Head of caudate nucleus (tissue), 42 donors: Measurements from ENCODE around the gene ATG10.
"Not testable (repeated sequence)": the region's sequence is repeated elsewhere in the genome, so short reads cannot be mapped to it uniquely, and the experiment has no call there.

Experiments
- DNase-seq, 42 donors: peaks; one replicate each; pipeline versions ENCODE4 v3.0.0 to v3.0.0-alpha.2; 2020 to 2021; ENCODE audit warnings: mixed read lengths in 7 of 42
- intact Hi-C: fragments of 100-400 bp; cut with DNase I; formaldehyde crosslinking; loops from one replicate; pipeline ENCODE4 v1.15.0; 2022

ATG10 gene

DNA sequence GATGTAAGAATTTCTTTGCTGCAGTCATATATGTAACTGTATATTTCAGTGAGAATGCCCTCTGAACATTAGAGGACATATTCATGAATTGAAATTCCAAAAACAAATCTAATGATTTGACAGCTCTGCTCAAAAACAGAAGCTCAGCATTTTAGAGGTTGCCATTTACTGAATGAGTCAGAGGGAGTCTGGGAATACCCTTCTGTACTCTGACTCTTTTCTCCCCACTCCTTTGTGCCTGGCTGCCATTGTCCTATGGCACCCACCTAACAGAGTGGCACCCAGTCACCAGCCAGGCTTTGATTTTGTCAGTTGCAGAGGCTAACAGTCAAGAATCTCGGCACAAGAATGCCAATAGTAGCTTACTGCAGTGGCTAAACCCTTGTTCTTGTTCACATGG lies 133.6 kb downstream of the ATG10 start:
- intact Hi-C loops: loop anchor here (10.0 kb wide), 2 partner anchors 59 to 131 kb away; partner anchors contain the start of gene ATG10
- DNase-seq: peak in 11 of 42 donors; percentile 5 to 44 (median 15)

DNA sequence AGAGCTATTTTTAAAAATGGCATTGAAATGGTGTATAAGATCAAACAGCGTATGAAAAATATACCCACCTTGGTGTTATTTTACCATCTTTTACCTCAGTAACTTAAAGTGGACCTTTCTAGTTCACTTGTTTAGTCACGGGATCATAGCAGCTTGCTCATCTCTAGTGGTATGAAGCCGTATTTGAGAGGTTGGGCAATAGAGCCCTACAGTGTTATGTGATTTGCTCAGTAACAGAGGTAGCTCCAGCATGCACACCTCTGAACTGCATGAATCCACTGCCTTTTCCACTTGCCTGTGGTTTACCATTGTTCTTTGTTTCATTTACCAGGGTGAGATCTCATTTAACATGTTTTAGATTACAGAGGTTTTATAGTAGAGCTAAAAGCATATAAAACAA lies 134.4 kb downstream of the ATG10 start:
- intact Hi-C loops: loop anchor here (10.0 kb wide), 2 partner anchors 59 to 131 kb away; partner anchors contain the start of gene ATG10
- DNase-seq: peak in 1 of 42 donors; percentile 8

DNA sequence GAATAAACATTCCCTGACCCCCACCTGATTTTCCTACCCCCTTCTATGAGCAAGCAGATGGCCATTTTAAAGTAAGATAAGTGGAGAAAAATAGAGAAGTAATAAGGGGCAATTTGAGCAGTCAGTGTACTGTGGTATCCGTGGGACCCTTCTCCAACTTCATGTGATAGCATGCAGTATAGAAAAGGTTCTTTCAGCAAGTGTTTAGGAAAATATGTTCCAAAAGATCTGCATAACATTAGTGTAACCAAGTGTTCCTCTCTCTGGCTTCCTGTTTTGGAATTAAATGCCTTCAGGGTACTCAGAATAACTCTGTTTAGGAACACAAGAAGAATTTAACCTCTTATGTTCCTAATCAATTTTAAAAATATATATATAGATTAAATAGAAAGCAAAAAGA lies 134.9 kb downstream of the ATG10 start:
- DNase-seq: no peak
- intact Hi-C loops: loop anchor here (10.0 kb wide), 2 partner anchors 58 to 132 kb away; partner anchors contain the start of gene ATG10

DNA sequence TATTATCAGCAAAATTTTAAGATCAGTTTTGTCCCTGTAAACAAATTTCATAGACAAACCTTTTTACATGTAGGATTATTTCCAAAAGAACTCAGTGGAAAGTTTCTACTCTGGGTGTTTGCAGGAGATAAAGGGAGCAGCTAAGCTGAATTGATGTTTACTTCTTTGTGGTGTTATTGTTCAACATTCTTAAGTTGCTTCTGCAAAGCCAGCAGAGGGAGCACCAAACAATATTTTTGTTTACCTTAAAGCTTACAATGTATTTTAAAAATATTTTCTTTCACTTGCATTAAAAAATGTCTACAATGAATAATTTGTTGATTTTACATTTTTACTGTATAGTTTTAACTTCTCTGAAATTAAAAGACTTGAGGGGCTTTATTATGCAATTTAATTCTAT lies 135.4 kb downstream of the ATG10 start:
- DNase-seq: peak in 3 of 42 donors; percentile 17 to 20 (median 18)
- intact Hi-C loops: loop anchor here (10.0 kb wide), 2 partner anchors 58 to 132 kb away; partner anchors contain the start of gene ATG10

DNA sequence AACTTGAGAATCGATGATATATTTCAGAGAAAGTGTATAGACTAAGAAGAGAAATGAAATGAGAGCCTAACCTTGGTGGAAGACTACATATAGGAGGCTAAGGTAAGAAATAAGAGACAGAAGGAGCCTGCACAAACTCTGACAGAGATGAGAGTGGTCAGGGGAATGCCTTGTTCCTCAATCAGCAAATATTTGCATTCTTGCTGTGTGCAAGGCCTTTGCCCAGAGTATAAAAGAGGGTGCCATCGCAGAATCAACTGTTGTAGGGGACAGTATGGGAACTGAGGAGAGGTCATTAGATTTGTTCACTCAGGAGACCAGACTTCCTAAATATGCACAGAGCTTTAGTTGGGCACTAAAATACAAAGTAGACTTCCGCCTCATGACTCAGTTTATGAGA lies 137.2 kb downstream of the ATG10 start:
- no peak for DNase-seq
- intact Hi-C loops: loop anchor here (10.0 kb wide), 2 partner anchors 56 to 134 kb away; partner anchors contain the start of gene ATG10

DNA sequence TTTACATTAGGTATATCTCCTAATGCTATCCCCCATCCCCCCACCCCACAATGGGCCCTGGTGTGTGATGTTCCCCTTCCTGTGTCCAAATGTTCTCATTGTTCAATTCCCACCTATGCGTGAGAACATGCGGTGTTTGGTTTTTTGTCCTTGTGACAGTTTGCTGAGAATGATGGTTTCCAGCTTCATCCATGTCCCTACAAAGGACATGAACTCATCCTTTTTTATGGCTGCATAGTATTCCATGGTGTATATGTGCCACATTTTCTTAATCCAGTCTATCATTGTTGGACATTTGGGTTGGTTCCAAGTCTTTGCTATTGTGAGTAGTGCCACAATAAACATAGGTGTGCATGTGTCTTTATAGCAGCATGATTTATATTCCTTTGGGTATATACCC lies 138.1 kb downstream of the ATG10 start:
- intact Hi-C loops: loop anchor here (10.0 kb wide), 2 partner anchors 55 to 135 kb away; partner anchors contain the start of gene ATG10
- DNase-seq: not testable (repeated sequence)

- no peak for DNase-seq
- intact Hi-C loops: no loop called here
Observed at GRCh38 chr5:82111191-82111590, 139.4 kb downstream of the ATG10 start.

GRCh38 chr5:82115858-82116257 lies 144.0 kb downstream of the ATG10 start:
- no peak for DNase-seq
- intact Hi-C loops: no loop called here

DNA sequence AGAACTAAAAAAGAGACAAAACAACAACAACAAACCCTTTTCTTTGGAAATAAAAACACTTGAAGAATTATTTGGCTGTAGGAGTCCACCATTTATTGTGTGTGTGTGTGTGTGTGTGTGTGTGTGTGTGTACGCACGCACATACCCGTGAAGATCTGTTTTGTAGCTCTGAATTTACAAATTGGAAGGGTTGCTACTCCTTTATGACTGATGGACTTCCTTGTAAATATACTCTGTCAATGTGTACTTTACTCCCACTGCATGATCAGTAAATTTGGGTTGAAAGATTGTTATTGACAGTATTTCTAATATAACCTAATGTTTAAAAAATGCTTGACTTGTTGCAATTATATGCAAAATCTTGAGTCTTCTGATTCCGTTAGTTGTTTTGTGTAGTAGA lies 148.1 kb downstream of the ATG10 start:
- no peak for DNase-seq

DNA sequence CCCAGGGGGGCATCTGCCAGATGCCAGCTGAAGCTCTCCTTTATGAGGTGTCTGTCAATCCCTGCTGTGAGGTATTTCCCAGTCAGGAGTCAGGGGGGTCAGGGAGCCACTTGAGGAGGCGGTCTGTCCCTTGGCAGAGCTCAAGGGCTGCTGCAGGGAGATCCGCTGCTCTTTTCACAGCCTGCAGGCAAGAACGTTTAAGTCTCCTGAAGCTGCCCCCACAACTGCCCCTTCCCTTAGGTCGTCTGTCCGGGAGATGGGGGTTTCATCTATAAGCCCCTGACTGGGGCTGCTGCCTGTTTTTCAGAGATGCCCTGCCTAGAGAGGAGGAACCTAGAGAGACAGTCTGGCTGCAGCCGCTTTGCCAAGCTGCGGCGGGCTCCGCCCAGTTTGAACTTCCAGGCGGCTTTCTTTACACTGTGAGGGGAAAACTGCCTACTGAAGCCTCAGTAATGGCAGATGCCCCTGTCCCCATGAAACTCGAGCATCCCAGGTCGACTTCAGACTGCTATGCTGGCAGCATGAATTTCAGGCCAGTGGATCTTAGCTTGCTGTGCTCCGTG lies 158.0 kb downstream of the ATG10 start:
- DNase-seq: no peak
- intact Hi-C loops: no loop called here

More for the DNA sequence above, 148.1 kb downstream of the ATG10 start:
- intact Hi-C loops: no loop called here

- intact Hi-C loops: no loop called here
- DNase-seq: no peak
Observed at GRCh38 chr5:82130602-82131001, 158.8 kb downstream of the ATG10 start.

GRCh38 chr5:82137205-82137604 lies 165.4 kb downstream of the ATG10 start:
- intact Hi-C loops: no loop called here
- no peak for DNase-seq

GRCh38 chr5:82139837-82140236 lies 168.0 kb downstream of the ATG10 start:
- DNase-seq, intact Hi-C loops: not testable (repeated sequence)

GRCh38 chr5:82142217-82142841 lies 170.5 kb downstream of the ATG10 start:
- intact Hi-C loops: no loop called here
- no peak for DNase-seq

DNA sequence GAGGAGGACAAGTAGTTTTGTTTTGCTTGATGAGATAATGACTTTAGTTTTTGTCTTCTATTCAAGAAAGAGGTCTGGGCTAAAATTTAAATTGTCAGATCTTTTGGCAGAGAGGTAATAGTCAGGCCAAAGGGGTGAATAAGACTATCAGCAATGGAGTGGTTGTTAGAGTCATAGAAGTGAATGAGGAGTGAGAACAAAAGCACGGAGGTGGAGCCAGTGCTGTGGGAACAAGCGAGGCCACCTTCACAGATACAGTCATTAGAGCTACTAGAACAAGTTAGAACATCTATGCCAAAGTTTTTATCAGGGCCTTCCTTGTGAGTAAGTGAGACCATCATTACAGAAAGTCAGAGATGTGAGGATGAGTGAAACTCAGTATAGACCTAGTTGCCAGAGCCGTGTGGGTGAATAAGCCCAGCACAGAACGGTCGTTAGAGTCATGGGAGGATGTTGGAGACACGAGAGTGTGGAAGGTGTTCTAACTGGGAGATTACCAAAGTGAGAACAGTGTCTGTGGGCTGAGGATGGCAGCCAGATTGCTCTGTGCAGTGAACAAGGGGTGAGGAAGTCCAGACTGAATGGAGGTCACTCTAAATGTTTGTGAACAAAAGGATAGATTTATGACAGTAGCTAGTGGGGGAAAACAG lies 171.2 kb downstream of the ATG10 start:
- no peak for DNase-seq
- intact Hi-C loops: no loop called here

DNA sequence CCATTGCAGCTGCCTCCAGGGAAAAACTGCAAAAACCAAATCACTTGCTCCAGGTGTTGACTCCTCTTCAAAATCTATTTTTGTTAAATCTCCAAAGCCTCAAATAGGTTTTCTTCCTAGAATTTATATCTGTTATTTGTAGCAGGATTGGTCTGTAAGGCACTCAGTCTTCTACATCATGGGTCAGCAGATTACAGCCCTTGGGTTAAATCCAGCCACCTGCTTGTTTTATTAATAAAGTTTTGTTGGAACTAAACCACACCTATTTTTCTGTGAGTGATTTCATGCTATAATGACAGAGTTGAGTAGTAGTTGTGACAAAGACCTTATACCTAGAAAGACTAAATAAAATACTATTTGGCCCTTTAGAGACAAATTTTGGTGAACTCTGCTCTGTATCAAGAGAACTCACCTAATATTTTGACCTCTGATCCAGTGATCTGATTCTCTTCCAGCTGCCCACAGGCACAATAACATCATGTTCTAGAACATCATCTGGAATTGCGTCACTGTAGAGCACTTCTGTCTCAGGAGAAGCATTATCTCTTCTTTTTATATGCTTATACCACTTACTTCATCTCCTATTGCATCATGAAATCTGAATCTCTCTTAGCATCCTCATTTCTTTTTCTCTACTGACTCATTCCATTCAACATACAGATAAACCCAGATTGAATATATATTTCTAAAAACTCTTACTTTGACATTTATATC lies 176.2 kb downstream of the ATG10 start:
- intact Hi-C loops: no loop called here
- no peak for DNase-seq

GRCh38 chr5:82149434-82149833 lies 177.6 kb downstream of the ATG10 start:
- intact Hi-C loops: no loop called here
- no peak for DNase-seq

DNA sequence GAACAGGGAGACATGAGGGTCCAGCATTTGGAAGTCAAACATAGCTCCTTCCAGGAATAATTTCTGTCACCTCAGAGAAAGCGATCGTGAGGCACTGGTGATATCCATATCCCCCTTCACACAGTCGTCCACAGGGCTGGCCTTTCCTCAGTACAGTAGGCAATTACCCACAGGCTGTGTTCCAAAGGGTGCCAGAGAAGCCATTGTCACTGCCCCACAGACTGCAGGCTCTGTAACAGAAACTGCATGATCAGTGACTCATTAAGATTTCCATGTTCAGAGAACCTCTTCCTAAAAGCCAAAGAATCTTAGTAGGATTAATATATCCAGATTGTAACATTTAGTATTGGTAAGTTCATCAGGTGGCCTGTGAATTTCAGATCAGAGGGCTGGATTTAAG lies 178.7 kb downstream of the ATG10 start:
- intact Hi-C loops: no loop called here
- DNase-seq: peak in 22 of 42 donors; percentile 2 to 59 (median 18)

- intact Hi-C loops: no loop called here
- DNase-seq: no peak
Observed at GRCh38 chr5:82151204-82151603, 179.4 kb downstream of the ATG10 start.

DNA sequence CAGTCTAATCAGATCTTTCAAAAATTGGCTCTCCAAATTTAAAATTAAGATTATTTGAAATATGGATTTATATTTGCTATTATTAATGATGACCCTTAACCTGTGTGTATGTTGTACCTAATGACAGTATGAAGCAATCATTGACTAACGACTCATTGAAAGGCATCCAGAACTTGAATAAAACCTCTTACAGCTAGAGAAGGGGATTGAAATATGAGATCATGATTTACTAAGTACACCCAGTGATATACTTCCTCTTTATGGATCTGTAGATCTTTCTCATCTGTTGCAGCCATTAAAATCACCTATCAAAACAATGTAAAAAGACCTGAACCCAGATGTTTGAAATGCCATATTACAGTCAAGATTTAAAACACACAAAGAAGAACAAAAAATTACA lies 179.8 kb downstream of the ATG10 start:
- intact Hi-C loops: no loop called here
- no peak for DNase-seq
